Measurements from ENCODE around the gene KCNK17.

GRCh38 chr6:39338397-39338796, 24.2 kb upstream of the KCNK17 start:
- no peak for TF ChIP-seq CTCF (IDR thresholded peaks at IDR 0.05; ENCODE audit: control extremely low read depth in 1 of 3, insufficient read depth in 1 of 3, low read depth in 1 of 3, low read length in 3 of 3)
- TF ChIP-seq FOSL1 (IDR thresholded peaks at IDR 0.05; ENCODE audit: insufficient read depth, low read depth, low read length), result no peak
- no peak for TF ChIP-seq EZH2 (IDR thresholded peaks at IDR 0.05; ENCODE audit: low read depth, low read length, severe bottlenecking)
- no peak for TF ChIP-seq EP300 (IDR thresholded peaks at IDR 0.05; ENCODE audit: borderline replicate concordance in 1 of 2, low read depth in 2 of 2, low read length in 2 of 2)
- TF ChIP-seq USF2 (IDR thresholded peaks at IDR 0.05; ENCODE audit: low read length), result no peak
- no peak for TF ChIP-seq NRF1 (IDR thresholded peaks at IDR 0.05; ENCODE audit: low read depth, low read length)
- TF ChIP-seq POLR2A (IDR thresholded peaks at IDR 0.05; ENCODE audit: control extremely low read depth in 1 of 2, low read depth in 2 of 2, low read length in 2 of 2), result no peak
- no peak for TF ChIP-seq CHD2 (IDR thresholded peaks at IDR 0.05; ENCODE audit: low read length)
- TF ChIP-seq SP2 (IDR thresholded peaks at IDR 0.05; ENCODE audit: low read length), result no peak
- TF ChIP-seq RAD21 (IDR thresholded peaks at IDR 0.05 in 1 of 2, conservative IDR thresholded peaks at IDR 0.05 in 1 of 2; ENCODE audit: low read depth in 2 of 2, low read length in 2 of 2), result no peak
- TF ChIP-seq MAFK (IDR thresholded peaks at IDR 0.05; ENCODE audit: low read depth, low read length), result no peak
- TF ChIP-seq ATF2 (IDR thresholded peaks at IDR 0.05; ENCODE audit: low read length), result no peak
- TF ChIP-seq E2F6 (IDR thresholded peaks at IDR 0.05), result no peak
- no peak for TF ChIP-seq POLR2AphosphoS5 (IDR thresholded peaks at IDR 0.05; ENCODE audit: low read depth, low read length)

Data from H1 (cell line).